ENCODE data around the gene SURF1.
A peak's percentile ranks its signal among the peaks of the same experiment; 100 is the strongest.
"Not testable (repeated sequence)": the region's sequence is repeated elsewhere in the genome, so short reads cannot be mapped to it uniquely, and the experiment has no call there.

The SURF1 gene

GRCh38 chr9:133383438-133383837 is 27.2 kb upstream of the SURF1 start:
- DNase-seq: no peak

- no peak for DNase-seq
These were observed 26.3 kb upstream of the SURF1 start for GRCh38 chr9:133382507-133383141.

- DNase-seq: no peak
These were observed 24.4 kb upstream of the SURF1 start for GRCh38 chr9:133380734-133381133.

GRCh38 chr9:133379153-133380086 is 23.1 kb upstream of the SURF1 start:
- no peak for DNase-seq

GRCh38 chr9:133378408-133378962 is 22.2 kb upstream of the SURF1 start:
- no peak for DNase-seq

- DNase-seq: no peak
These were observed 21.5 kb upstream of the SURF1 start for GRCh38 chr9:133377721-133378216.

- DNase-seq: not testable (repeated sequence)
These were observed 21.0 kb upstream of the SURF1 start for GRCh38 chr9:133377280-133377679.

GRCh38 chr9:133375724-133376654 is 19.7 kb upstream of the SURF1 start, which contains the start of the genes STKLD1 and SURF4:
Gene STKLD1, plus strand, starts transcription at chr9:133376366. Its CDS starts 108 bp downstream, at chr9:133376474.
Gene SURF4, minus strand, starts transcription at chr9:133376060. Its CDS starts 91 bp downstream, at chr9:133375969.
- DNase-seq: peak; percentile 97

- DNase-seq: peak; percentile 61
These were observed 18.9 kb upstream of the SURF1 start for GRCh38 chr9:133375116-133375723.

- no peak for DNase-seq
These were observed 18.4 kb upstream of the SURF1 start for GRCh38 chr9:133374612-133375115.

- no peak for DNase-seq
These were observed 15.9 kb upstream of the SURF1 start for GRCh38 chr9:133372144-133372543.

- DNase-seq: no peak
These were observed 15.0 kb upstream of the SURF1 start for GRCh38 chr9:133371261-133371711.

GRCh38 chr9:133370685-133371084 is 14.4 kb upstream of the SURF1 start:
- DNase-seq: no peak

GRCh38 chr9:133369933-133370332 is 13.6 kb upstream of the SURF1 start:
- DNase-seq: no peak

GRCh38 chr9:133369422-133369821 is 13.1 kb upstream of the SURF1 start:
- DNase-seq: no peak

- no peak for DNase-seq
These were observed 12.1 kb upstream of the SURF1 start for GRCh38 chr9:133368249-133368881.

- DNase-seq: no peak
These were observed 11.5 kb upstream of the SURF1 start for GRCh38 chr9:133367778-133368177.

GRCh38 chr9:133367221-133367620 is 10.9 kb upstream of the SURF1 start:
- DNase-seq: no peak

- DNase-seq: no peak
These were observed 10.1 kb upstream of the SURF1 start for GRCh38 chr9:133366435-133366834.

GRCh38 chr9:133362359-133363044 is 6.2 kb upstream of the SURF1 start:
- DNase-seq: no peak
